NCI-H82 treated with DMSO at 0.1 percent for 48 hours (cell line): ENCODE data around the gene POU6F1.
"Not testable (repeated sequence)": the region's sequence is repeated elsewhere in the genome, so short reads cannot be mapped to it uniquely, and the experiment has no call there.

ENCODE experiments used
- DNase-seq: peaks from one replicate; lab custom pipeline; 2025; ENCODE audit not compliant: unreplicated experiment; lab: John Stamatoyannopoulos, UW

The POU6F1 gene

GRCh38 chr12:51217968-51218606 is at the start of gene POU6F1:
TSS of gene POU6F1 (minus strand) at chr12:51218062. CDS start at chr12:51206836, 11,226 bp downstream.
- peak; percentile 45 for DNase-seq

- no peak for DNase-seq
Measured at GRCh38 chr12:51265024-51265423, 47.2 kb upstream of the POU6F1 start.

GRCh38 chr12:51264297-51264696 is 46.4 kb upstream of the POU6F1 start:
- DNase-seq = no peak

GRCh38 chr12:51263341-51263740 is 45.5 kb upstream of the POU6F1 start:
- no peak for DNase-seq

- no peak for DNase-seq
Measured at GRCh38 chr12:51262758-51263177, 44.9 kb upstream of the POU6F1 start.

- DNase-seq = not testable (repeated sequence)
Measured at GRCh38 chr12:51259600-51259999, 41.7 kb upstream of the POU6F1 start.

- DNase-seq = no peak
Measured at GRCh38 chr12:51254536-51254935, 36.7 kb upstream of the POU6F1 start.

GRCh38 chr12:51253276-51253675 is 35.4 kb upstream of the POU6F1 start:
- DNase-seq = no peak

GRCh38 chr12:51247523-51248206 is 29.8 kb upstream of the POU6F1 start:
- DNase-seq = no peak

GRCh38 chr12:51246254-51246853 is 28.5 kb upstream of the POU6F1 start:
- DNase-seq = no peak

- no peak for DNase-seq
Measured at GRCh38 chr12:51245476-51246253, 27.8 kb upstream of the POU6F1 start.

- no peak for DNase-seq
Measured at GRCh38 chr12:51244269-51244668, 26.4 kb upstream of the POU6F1 start.

GRCh38 chr12:51242876-51243275 is 25.0 kb upstream of the POU6F1 start:
- no peak for DNase-seq

GRCh38 chr12:51242120-51242519 is 24.3 kb upstream of the POU6F1 start:
- DNase-seq = no peak

GRCh38 chr12:51240971-51241370 is 23.1 kb upstream of the POU6F1 start:
- DNase-seq = no peak

- peak; percentile 83 for DNase-seq
Measured at GRCh38 chr12:51238510-51239334, 20.9 kb upstream of the POU6F1 start, which contains the start of gene DAZAP2. TSS of gene DAZAP2 (plus strand) at chr12:51238826. CDS start at chr12:51238908, 82 bp downstream.

- no peak for DNase-seq
Measured at GRCh38 chr12:51238037-51238509, 20.2 kb upstream of the POU6F1 start.

- DNase-seq = no peak
Measured at GRCh38 chr12:51234530-51234929, 16.7 kb upstream of the POU6F1 start.

GRCh38 chr12:51232642-51233041 is 14.8 kb upstream of the POU6F1 start:
- no peak for DNase-seq

- DNase-seq = no peak
Measured at GRCh38 chr12:51229116-51229809, 11.4 kb upstream of the POU6F1 start.
